Neural crest cell (in vitro differentiated cells): ENCODE results near the gene MYO3A. TPM values are rescaled to one million over a fixed set of nuclear protein-coding genes. Genes with fewer than 3 reads are reported as not detected.

Experiments
- DNase-seq: peaks from one replicate; pipeline ENCODE4 v3.0.0; 2021; ENCODE audit warnings: low read depth, mixed read lengths, low spot score
- H3K27ac Mint-ChIP-seq: one replicate; pipeline ENCODE4 v1.8.0; 2021; ENCODE audit warnings: mild to moderate bottlenecking, mixed read lengths; ENCODE audit not compliant: unreplicated experiment
- H3K27me3 Mint-ChIP-seq: 2 replicates; pipeline ENCODE4 v1.8.0; 2021; ENCODE audit warnings: low read depth, mild to moderate bottlenecking, mixed read lengths
- H3K36me3 Mint-ChIP-seq: 2 replicates; pipeline ENCODE4 v1.8.0; 2021; ENCODE audit warnings: low read depth, mild to moderate bottlenecking, mixed read lengths
- H3K4me1 Mint-ChIP-seq: 2 replicates; pipeline ENCODE4 v1.8.0; 2021; ENCODE audit warnings: mixed read lengths
- H3K4me3 Mint-ChIP-seq: one replicate; pipeline ENCODE4 v1.8.0; 2021; ENCODE audit warnings: mild to moderate bottlenecking, mixed read lengths
- H3K9me3 Mint-ChIP-seq: 2 replicates; pipeline ENCODE4 v1.8.0; 2021; ENCODE audit warnings: mixed read lengths
- total RNA-seq: library from RNA; stranded (reverse); gene quantifications from 2 replicates; pipeline ENCODE4 v1.2.1, GENCODE V29; 2021
- TF ChIP-seq, protein P1 (sequence below): fragments of 200-600 bp; sonication (generic); conservative IDR thresholded peaks from 2 replicates; pipeline ENCODE4 v1.5.0; 2021; ENCODE audit warnings: antibody characterized with exemption, mild to moderate bottlenecking

Gene MYO3A
- total RNA-seq, 1 donor from 2014 or later: 1.4 TPM

GRCh38 chr10:26157734-26158133, 223.7 kb downstream of the MYO3A start:
- H3K27me3 Mint-ChIP-seq: no peaks in the 10 kb centered on the region
- no peak for DNase-seq
- H3K27ac Mint-ChIP-seq: no peak overlapping the region

GRCh38 chr10:26169466-26169865, 235.4 kb downstream of the MYO3A start:
- TF ChIP-seq, protein P1, sequence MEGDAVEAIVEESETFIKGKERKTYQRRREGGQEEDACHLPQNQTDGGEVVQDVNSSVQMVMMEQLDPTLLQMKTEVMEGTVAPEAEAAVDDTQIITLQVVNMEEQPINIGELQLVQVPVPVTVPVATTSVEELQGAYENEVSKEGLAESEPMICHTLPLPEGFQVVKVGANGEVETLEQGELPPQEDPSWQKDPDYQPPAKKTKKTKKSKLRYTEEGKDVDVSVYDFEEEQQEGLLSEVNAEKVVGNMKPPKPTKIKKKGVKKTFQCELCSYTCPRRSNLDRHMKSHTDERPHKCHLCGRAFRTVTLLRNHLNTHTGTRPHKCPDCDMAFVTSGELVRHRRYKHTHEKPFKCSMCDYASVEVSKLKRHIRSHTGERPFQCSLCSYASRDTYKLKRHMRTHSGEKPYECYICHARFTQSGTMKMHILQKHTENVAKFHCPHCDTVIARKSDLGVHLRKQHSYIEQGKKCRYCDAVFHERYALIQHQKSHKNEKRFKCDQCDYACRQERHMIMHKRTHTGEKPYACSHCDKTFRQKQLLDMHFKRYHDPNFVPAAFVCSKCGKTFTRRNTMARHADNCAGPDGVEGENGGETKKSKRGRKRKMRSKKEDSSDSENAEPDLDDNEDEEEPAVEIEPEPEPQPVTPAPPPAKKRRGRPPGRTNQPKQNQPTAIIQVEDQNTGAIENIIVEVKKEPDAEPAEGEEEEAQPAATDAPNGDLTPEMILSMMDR: no peak
- no peak for DNase-seq
- H3K9me3 Mint-ChIP-seq: no peaks in the 10 kb centered on the region
- H3K4me3 Mint-ChIP-seq: no peak overlapping the region
- no peaks in the 10 kb centered on the region for H3K36me3 Mint-ChIP-seq
- H3K27me3 Mint-ChIP-seq: no peaks in the 10 kb centered on the region
- H3K4me1 Mint-ChIP-seq: no peaks in the 10 kb centered on the region
- H3K27ac Mint-ChIP-seq: no peak overlapping the region

More at GRCh38 chr10:26157734-26158133, 223.7 kb downstream of the MYO3A start:
- Mint-ChIP-seq H3K36me3 (no peaks in the 10 kb centered on the region), H3K4me1 (no peaks in the 10 kb centered on the region), H3K4me3 (no peak overlapping the region), H3K9me3 (no peaks in the 10 kb centered on the region)
- TF ChIP-seq, protein P1: no peak

DNA sequence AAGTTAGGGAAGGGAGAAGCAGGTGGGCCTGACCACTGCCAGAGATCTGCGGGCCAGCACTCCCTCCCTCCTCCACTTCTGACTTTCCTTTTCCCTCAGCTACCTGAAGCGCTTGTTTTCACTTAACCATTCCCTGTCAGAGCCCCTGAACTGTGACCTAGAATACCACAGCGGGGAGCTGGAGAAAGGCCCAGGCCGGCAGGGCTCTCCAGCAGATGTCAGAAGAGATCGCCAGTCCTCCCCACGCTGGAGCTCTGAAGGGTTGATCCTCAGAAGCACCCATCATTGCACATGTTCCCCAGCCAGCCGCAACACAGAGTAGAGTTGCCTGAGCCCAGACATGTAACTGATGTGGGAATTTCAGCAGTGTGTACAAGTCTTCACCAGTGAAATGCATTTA, 238.1 kb downstream of the MYO3A start:
- TF ChIP-seq, protein P1: no peak
- no peak overlapping the region for H3K27ac Mint-ChIP-seq
- H3K27me3 Mint-ChIP-seq: no peaks in the 10 kb centered on the region
- H3K4me1 Mint-ChIP-seq: no peaks in the 10 kb centered on the region
- no peaks in the 10 kb centered on the region for H3K9me3 Mint-ChIP-seq
- H3K36me3 Mint-ChIP-seq: no peaks in the 10 kb centered on the region
- DNase-seq: no peak
- no peak overlapping the region for H3K4me3 Mint-ChIP-seq

DNA sequence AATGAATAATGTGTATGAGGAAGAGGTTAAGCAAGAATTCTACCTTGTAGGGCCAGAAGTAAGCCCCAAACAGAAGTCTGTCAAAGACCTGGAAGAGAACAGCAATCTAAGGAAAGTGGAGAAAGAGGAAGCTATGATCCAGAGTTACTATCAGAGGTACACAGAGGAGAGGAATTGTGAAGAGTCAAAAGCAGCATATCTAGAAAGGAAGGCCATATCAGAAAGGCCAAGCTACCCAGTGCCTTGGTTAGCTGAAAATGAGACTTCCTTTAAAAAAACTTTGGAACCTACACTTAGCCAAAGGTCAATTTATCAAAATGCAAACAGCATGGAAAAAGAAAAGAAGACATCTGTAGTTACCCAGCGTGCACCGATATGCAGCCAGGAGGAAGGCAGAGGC, 239.8 kb downstream of the MYO3A start:
- H3K4me3 Mint-ChIP-seq: no peak overlapping the region
- H3K27me3 Mint-ChIP-seq: no peaks in the 10 kb centered on the region
- TF ChIP-seq, protein P1: no peak
- H3K27ac Mint-ChIP-seq: no peak overlapping the region
- DNase-seq: no peak
- H3K4me1 Mint-ChIP-seq: no peaks in the 10 kb centered on the region
- no peaks in the 10 kb centered on the region for H3K36me3 Mint-ChIP-seq
- no peaks in the 10 kb centered on the region for H3K9me3 Mint-ChIP-seq

DNA sequence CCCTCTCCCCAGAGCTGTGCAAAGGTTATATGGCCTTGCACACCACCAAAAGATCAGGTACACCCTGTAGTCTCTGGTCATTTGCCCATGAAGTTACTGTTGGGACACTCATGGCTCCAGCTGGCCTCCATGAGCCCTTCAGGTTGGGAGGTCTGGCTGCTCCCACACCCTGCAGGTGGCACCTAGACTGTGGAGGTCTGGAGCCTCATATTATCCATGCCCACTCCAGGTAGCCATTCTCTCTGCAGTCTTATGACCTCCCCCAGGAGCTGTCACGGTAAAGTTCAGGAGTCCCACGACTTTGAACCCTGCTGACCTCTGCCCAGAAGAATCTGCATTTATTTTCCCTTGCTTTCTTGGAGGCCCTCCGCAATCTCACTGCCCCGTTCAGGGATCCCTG, 243.3 kb downstream of the MYO3A start:
- DNase-seq: no peak
- H3K4me3 Mint-ChIP-seq: no peak overlapping the region
- H3K27me3 Mint-ChIP-seq: no peaks in the 10 kb centered on the region
- H3K36me3 Mint-ChIP-seq: no peaks in the 10 kb centered on the region
- no peaks in the 10 kb centered on the region for H3K9me3 Mint-ChIP-seq
- H3K27ac Mint-ChIP-seq: no peak overlapping the region
- TF ChIP-seq, protein P1: no peak
- H3K4me1 Mint-ChIP-seq: no peaks in the 10 kb centered on the region

- Mint-ChIP-seq H3K4me3 (no peak overlapping the region), H3K27me3 (no peaks in the 10 kb centered on the region), H3K36me3 (peaks cover 2% of the 10 kb centered on the region), H3K27ac (no peak overlapping the region), H3K4me1 (peaks cover 12% of the 10 kb centered on the region), H3K9me3 (peaks cover 5% of the 10 kb centered on the region)
- TF ChIP-seq, protein P1: no peak
- DNase-seq: no peak
Measured at GRCh38 chr10:26194275-26194674, 260.2 kb downstream of the MYO3A start.
